ENCODE data around the gene EFCAB11.

DNA sequence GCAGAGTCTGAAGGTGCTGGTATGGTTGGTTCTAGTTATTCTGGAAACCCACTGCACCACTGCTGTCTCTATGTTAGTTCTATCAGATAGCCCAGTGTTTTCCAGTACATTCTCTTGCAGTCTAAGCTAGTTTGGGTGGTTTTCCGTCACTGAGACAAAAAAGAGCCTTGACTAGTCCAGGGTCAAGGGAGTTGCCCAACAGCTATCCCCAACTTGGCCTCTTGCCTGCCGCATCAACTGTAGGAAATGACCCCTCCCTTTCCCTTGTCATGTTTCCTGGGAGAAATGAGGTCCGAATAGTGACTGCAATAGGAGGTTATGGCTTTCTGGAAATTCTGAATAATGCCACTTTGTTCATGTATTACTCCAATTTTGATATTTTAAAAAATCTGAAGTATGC, 160.4 kb downstream of the EFCAB11 start:
- TF ChIP-seq CTCF (IDR thresholded peaks at IDR 0.05; ENCODE audit: low read depth, low read length, poor library complexity, severe bottlenecking) (no peak), EZH2phosphoT487 (IDR thresholded peaks at IDR 0.05; ENCODE audit: borderline replicate concordance, low read length) (no peak)
